Right hindlimb (tissue), 1 donor: ENCODE data around the gene PLCD3.

Experiments
- DNase-seq: peaks from one replicate; pipeline ENCODE4 v3.0.0-alpha.2; 2018

PLCD3 gene

GRCh38 chr17:45098869-45099616 is 33.3 kb downstream of the PLCD3 start:
- DNase-seq = peak; percentile 85

- DNase-seq = no peak
These were observed 34.0 kb downstream of the PLCD3 start for GRCh38 chr17:45098081-45098868.

- no peak for DNase-seq
These were observed 35.4 kb downstream of the PLCD3 start for GRCh38 chr17:45096926-45097325.

GRCh38 chr17:45096141-45096540 is 36.2 kb downstream of the PLCD3 start:
- no peak for DNase-seq

- DNase-seq = no peak
These were observed 38.7 kb downstream of the PLCD3 start for GRCh38 chr17:45093444-45094110.

- DNase-seq = peak; percentile 52
These were observed 39.3 kb downstream of the PLCD3 start for GRCh38 chr17:45092911-45093430.

- no peak for DNase-seq
These were observed 40.4 kb downstream of the PLCD3 start for GRCh38 chr17:45091778-45092425.

- DNase-seq = no peak
These were observed 41.6 kb downstream of the PLCD3 start for GRCh38 chr17:45090711-45091110.

GRCh38 chr17:45088741-45089140 is 43.6 kb downstream of the PLCD3 start:
- no peak for DNase-seq

- DNase-seq = no peak
These were observed 44.3 kb downstream of the PLCD3 start for GRCh38 chr17:45087978-45088377.

- DNase-seq = no peak
These were observed 44.8 kb downstream of the PLCD3 start for GRCh38 chr17:45087504-45087975.

- no peak for DNase-seq
These were observed 45.3 kb downstream of the PLCD3 start for GRCh38 chr17:45086865-45087503.

- no peak for DNase-seq
These were observed 45.9 kb downstream of the PLCD3 start for GRCh38 chr17:45086391-45086790.

- no peak for DNase-seq
These were observed 51.1 kb downstream of the PLCD3 start for GRCh38 chr17:45081047-45081703.

- DNase-seq = no peak
These were observed 54.7 kb downstream of the PLCD3 start for GRCh38 chr17:45077643-45078042.

GRCh38 chr17:45073414-45074070 is 58.8 kb downstream of the PLCD3 start:
- no peak for DNase-seq

GRCh38 chr17:45070809-45071208 is 61.5 kb downstream of the PLCD3 start:
- DNase-seq = no peak

GRCh38 chr17:45070001-45070400 is 62.3 kb downstream of the PLCD3 start:
- DNase-seq = no peak

GRCh38 chr17:45067637-45068036 is 64.7 kb downstream of the PLCD3 start:
- DNase-seq = no peak

GRCh38 chr17:45063198-45063597 is 69.1 kb downstream of the PLCD3 start:
- no peak for DNase-seq

- no peak for DNase-seq
These were observed 70.6 kb downstream of the PLCD3 start for GRCh38 chr17:45061606-45062205.
